HG03066 (cell line): ENCODE results near the gene SNAP29.
"Not testable (repeated sequence)": the region's sequence is repeated elsewhere in the genome, so short reads cannot be mapped to it uniquely, and the experiment has no call there.

Experiments
- ATAC-seq: cut with Tn5 transposase; IDR thresholded peaks from one replicate; pipeline ENCODE4 v1.9.1; 2021; ENCODE audit warnings: low read depth; ENCODE audit not compliant: unreplicated experiment

The SNAP29 gene

DNA sequence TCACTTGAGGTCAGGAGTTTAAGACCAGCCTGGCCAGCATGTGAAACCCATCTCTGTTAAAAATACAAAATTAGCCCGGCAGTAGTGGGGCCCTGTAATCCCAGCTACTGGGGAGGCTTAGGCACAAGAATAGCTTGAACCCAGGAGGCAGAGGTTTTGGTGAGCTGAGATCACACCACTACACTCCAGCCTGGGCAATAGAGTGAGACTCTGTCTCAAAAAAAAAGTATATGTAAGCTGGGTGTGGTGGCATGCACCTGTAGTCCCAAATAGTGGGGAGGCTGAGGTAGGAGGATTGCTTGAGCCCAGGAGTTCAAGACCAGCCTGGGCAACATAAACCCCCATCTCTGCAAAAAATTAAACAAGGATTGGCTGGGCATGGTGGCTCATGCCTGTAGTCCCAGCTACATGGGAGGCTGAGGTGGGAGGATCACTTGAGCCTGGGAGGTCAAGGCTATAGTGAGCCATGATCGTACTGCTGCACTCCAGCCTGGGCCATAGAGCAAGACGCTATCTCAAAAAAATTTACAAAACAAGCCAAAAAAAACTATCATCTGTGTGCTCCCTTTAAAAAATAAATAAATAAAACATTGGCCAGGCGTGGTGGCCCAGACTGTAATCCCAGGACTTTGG is 69.2 kb downstream of the SNAP29 start:
- no peak for ATAC-seq

DNA sequence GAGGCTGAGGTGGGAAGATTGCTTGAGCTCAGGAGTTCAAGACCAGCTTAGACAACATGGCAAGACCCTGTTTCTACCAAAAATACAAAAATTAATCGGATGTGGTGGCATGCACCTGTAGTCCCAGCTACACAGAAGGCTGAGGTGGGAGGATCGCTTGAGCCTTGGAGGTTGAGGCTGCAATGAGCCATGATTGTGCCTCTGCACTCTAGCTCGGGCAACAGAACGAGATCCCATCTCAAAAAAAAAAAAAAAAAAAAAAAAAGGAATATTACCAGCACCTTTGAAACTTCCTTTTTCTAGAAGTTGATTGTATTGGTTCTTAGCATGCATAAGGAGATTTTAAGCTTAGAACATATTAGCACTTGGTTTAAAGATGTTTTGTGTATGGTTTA is 69.8 kb downstream of the SNAP29 start:
- no peak for ATAC-seq

DNA sequence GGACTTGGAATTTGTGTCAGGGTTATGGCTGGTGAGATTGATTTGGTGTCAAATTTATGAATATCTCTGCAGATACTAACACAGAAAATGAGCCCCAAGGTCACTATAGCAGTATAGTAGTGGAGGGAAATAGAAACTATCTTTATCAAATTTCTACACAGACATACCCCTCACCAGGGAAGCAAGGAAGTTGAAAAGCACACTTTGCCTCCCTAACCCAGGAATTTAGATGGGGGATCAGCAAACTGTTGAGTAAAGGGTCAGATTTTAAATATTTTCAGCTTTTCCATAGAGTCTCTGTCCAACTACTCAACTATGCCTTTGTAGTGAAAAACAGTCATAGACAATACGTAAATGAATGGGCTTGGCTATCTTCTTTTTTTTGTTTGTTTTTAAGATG is 71.2 kb downstream of the SNAP29 start:
- ATAC-seq, result no peak

DNA sequence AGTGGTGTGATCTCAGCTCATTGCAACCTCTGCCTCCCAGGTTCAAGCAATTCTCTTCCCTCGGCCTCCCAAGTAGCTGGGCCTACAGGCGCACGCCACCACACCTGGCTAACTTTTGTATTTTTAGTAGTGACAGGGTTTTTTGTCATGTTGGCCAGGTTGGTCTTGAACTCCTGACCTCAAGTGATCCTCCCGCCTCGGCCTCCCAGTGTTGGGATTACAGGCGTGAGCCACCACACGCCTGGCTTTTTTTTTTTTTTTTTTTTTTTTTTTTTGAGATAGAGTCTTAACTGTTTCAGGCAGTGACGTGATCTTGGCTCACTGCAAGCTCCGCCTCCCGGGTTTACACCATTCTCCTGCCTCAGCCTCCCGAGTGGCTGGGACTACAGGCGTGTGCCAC is 71.6 kb downstream of the SNAP29 start:
- ATAC-seq, result not testable (repeated sequence)

DNA sequence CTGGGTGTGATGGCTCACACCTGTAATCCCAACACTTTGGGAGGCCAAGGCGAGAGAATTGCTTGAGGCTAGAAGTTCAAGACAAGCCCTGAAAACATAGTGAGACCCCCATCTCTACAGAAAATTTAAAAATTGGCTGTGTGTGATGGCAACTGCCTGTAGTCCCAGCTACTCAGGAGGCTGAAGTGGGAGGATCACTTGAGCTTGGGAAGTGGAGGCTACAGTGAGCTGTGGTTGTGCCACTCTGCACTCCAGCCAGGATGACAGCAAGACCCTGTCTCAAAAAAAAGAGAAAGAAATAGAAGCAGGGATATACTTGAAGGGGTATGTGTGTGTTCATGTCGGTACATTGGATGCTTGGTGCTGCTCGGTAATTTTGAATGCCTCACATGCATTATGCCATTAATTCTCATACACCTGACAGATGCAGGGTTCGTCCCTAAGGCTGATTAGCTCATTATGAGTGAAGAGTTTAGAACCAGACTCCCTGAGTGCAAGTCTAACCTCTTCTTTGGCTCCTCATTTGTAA is 72.4 kb downstream of the SNAP29 start:
- no peak for ATAC-seq

DNA sequence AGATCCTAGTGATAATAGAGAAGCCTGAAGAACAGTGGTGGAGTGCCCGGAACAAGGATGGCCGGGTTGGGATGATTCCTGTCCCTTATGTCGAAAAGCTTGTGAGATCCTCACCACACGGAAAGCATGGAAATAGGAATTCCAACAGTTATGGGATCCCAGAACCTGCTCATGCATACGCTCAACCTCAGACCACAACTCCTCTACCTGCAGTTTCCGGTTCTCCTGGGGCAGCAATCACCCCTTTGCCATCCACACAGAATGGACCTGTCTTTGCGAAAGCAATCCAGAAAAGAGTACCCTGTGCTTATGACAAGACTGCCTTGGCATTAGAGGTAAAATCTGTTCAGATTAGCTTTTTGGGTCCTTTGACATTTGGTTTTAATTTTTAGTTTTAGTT is 75.1 kb downstream of the SNAP29 start:
- no peak for ATAC-seq

DNA sequence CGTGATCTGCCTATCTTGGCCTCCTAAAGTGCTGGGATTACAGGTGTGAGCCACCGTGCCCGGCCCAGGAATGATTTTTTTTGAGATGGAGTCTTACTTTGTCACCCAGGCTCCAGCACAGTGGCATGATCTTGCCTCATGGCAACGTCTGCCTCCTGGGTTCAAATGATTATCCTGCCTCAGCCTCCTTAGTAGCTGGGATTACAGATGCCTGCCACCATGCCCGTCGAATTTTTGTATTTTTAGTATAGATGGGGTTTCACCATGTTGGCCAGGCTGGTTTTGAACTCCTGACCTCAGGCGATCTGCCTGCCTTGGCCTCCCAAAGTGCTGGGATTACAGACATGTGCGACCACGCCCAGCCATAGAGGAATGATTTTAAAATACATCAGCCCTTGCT is 76.2 kb downstream of the SNAP29 start:
- ATAC-seq, result not testable (repeated sequence)

DNA sequence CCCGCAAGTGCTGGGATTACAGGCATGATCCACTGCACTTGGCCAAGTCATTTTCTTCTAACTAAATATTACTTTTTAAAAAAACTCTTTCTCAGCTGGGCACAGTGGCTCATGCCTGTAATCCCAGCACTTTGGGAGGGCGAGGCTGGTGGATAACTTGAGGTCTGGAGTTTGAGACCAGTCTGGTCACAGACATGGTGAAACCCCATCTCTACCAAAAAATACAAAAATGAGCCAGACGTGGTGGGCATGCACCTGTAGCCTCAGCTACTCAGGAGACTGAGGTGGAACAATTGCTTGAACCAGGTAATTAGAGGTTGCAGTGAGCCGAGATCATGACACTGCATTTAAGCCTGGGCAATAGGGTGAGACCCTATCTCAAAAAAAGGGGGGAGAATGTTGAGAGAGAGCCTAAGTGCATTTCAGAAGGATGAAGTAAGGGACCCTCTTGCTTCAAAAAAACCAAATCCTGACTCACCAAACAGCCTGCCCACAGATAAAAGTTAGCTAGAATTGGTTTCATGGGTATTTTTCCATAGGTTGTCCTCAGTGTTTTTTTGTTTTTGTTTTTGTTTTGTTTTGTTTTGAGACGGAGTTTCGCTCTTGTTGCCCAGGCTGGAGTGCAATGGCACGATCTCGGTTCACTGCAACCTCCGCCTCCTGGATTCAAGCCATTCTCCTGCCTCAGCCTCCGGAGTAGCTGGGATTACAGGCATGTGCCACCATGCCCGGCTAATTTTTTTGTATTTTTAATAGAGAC is 77.2 kb downstream of the SNAP29 start:
- ATAC-seq, result not testable (repeated sequence)

DNA sequence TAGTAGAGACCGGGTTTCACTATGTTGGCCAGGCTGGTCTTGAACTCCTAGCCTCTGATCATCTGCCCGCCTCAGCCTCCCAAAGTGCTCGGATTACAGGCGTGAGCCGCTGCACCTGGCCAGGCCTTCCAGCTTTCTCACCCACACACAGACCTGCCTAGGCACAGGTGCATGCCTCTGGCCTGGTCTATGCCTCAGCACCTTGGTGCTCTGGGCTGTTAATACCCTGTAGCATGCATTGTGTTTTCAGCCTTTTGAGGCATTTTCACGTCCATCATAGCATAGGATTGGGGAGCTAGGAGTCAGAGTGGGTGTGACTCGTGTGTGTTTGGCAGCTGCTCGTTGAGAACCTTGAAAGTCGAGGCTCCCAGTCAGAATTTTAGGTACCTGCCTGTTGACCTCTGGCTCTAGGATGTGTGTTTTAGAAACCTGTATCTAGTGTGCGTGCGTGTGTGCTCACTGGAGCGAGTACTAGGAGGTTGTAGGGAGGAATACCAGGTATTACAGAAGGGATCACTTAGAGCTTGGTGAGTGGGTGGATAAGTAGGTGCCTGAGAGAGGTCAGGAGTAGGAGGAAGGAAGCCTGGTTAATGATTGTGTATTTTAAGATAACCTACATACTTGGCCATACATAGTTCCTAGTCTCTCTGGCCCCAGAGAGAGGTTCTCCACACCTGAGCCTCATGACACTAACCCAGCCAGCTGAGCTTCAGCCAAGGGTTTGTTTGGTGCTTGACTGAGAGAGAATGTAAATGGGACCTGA is 78.4 kb downstream of the SNAP29 start:
- no peak for ATAC-seq

DNA sequence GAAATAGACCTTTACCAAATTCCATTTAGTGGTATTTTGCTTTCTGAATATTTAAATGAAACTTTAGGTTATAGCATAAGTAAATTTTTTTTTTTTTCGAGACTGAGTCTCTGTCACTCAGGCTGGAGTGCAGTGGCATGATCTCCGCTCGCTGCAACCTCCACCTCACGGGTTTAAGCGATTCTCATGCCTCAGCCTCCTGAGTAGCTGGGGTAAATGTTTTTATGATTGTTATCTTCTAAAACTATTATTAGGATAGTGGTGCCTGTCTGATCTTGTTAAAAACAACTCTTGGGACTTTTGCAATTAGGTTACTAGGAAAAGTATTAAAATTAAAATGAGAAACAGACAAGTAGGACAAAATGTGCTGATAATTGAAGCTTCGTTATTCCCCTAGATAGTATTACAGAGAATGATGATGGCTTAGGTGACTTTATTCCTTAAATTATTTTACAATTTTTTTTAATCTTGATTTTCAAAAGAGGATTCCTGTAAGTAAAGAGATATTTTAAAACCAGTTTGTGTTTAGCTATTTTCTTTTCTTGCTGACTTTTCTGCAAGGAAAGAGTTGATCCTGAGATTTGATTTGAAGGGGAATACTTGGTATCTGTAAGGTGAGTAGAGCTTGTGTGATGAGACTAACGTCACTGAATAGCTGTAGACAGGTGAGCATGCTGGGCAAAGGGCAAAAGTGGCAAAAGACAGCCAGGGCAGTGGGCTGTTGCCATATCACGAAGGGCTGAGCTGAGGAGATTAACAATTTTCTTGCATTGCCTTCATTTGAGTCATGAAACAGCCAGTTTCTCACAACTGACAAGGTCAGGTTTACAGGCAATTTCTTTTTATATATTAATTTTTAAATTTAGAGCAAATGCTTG is 79.2 kb downstream of the SNAP29 start:
- ATAC-seq, result no peak

DNA sequence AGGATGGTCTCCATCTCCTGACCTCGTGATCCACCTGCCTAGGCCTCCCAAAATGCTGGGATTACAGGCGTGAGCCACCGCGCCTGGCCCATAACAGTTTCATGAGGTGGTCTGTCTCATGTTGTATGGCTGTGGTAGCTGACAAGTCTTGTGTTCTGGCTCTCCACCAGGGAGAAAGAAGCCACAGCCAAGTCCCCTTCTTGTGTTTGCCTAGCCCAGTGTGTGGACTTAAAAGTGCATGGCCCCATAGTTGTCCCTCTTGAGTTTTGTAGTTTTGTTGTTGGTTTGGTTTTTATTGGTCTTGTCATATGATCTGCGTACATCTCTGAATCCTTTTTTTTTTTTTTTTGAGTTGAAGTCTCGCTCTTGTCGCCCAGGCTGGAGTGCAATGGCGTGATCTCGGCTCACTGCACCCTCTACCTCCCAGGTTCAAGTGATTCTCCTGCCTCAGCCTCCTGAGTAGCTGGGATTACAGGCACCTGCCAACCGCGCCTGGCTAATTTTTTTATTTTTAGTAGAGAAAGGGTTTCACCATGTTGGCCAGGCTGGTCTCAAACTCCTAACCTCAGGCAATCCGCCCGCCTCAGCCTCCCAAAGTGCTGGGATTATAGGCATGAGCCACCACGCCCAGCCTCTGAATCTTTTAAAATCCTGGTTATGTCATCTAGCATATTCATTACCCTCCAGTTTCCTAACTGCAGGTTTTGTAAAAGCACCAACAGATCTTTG is 80.8 kb downstream of the SNAP29 start:
- not testable (repeated sequence) for ATAC-seq

DNA sequence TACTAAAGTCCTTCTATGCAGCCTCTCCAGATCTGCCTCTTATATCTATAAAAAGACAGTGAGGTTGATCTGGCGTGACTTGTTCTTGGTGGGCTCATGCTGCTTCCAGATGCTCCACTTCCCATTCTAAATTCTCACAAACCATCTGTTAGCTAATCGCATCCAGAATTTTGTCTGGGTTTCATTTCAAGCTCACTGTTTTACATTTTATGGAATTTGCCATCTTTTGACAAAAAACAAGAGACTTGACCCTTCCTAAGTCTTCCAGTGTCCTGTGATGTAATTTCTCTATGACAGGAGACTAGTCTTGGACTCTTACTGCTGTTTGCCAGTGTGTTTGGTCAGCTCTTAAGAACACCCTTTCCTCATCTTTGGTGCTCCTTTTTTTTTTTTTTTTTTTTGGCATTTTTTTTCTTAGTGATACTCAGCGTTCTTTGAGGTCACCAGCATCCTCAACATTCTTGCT is 81.4 kb downstream of the SNAP29 start:
- ATAC-seq, result no peak
